ENCODE measurements around the gene ARMC10.
"Not testable (repeated sequence)": the region's sequence is repeated elsewhere in the genome, so short reads cannot be mapped to it uniquely, and the experiment has no call there.

ARMC10 gene

DNA sequence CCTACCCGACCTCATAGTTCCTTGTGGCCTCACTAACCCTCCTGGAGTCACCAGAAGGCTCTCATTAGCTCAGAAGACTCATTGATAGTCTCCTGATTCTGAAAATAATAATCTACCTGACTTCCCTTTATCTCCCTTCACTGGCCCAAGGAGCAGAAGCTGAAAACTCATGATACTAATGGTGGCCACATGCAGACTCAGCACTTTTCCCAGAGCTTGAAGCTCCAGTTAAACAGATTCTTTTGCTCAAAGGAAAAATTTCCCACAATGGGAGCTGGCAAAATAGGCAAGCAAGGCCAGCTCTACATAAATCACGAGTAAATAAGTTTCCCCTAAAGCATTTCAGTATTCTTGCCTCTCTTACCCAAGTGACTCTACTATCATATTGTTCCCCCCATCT, 65.7 kb downstream of the ARMC10 start:
- Histone ChIP-seq H3K27ac (ENCODE audit: low read length) (no peak overlapping the region), H3K4me3 (ENCODE audit: low read length in 2 of 2) (no peak overlapping the region), H3K9me3 (ENCODE audit: control insufficient read depth in 2 of 2, low read length in 2 of 2) (no peaks in the 10 kb centered on the region), H3K4me1 (ENCODE audit: control insufficient read depth, insufficient read depth, low read length) (no peaks in the 10 kb centered on the region), H3K36me3 (ENCODE audit: control insufficient read depth in 2 of 2, insufficient read depth in 2 of 2, low read length in 2 of 2) (no peaks in the 10 kb centered on the region), H3K9ac (ENCODE audit: low read length in 2 of 2) (no peak overlapping the region), H3K27me3 (ENCODE audit: control insufficient read depth in 1 of 2, insufficient read depth in 2 of 2, low read length in 2 of 2) (no peaks in the 10 kb centered on the region)

DNA sequence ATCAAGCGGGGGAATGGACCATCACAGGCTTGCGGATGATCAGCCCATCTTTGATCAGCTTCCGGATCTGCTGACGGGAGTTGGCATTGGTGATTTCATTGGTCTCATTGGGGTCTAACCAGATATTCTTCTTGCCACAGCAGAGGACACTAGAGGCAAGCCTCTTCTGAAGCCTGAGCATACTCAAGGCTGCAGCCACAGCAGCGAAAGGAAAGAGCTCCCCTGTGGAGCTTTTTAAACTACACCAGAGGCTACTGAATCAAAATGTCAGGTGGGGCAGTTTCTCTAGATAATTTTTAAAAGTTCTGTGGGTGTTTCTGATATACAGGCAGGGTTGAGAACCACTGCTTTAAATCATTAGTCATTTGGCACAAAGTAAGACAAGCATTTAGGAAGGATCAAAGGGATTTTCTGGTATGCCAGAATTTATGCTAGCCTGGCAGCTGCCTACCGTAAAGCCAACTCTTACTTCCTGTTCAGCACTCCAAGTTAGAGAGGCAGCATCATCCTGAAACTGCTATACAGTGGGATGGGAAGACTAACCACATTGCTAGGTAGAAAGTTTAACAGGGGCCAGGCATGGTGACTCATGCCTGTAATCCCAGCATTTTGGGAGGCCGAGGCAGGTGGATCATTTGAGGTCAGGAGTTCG, 66.9 kb downstream of the ARMC10 start:
- Histone ChIP-seq H3K9ac (ENCODE audit: low read length in 2 of 2) (no peak overlapping the region), H3K9me3 (ENCODE audit: control insufficient read depth in 2 of 2, low read length in 2 of 2) (no peaks in the 10 kb centered on the region), H3K27me3 (ENCODE audit: control insufficient read depth in 1 of 2, insufficient read depth in 2 of 2, low read length in 2 of 2) (no peaks in the 10 kb centered on the region), H3K27ac (ENCODE audit: low read length) (no peak overlapping the region), H3K4me3 (ENCODE audit: low read length in 2 of 2) (no peak overlapping the region), H3K36me3 (ENCODE audit: control insufficient read depth in 2 of 2, insufficient read depth in 2 of 2, low read length in 2 of 2) (no peaks in the 10 kb centered on the region), H3K4me1 (ENCODE audit: control insufficient read depth, insufficient read depth, low read length) (no peaks in the 10 kb centered on the region)

DNA sequence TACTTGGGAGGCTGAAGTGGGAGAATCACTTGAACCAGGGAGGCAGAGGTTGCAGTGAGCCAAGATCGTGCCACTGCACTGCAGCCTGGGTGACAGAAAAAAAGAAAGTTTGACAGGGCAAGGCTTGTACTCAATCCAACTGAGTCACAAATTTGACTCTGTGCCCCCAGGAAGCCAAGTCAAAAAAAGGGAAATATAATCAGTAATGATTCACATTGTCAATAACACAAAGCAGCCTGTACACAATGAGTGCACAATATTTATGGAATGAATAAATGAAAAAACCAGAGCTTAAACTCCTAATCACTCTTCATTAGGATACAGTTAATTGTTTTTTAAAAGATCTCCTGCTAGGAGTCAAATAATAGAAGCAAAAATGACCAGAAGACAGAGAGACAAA, 67.6 kb downstream of the ARMC10 start:
- H3K9me3 ChIP-seq (ENCODE audit: control insufficient read depth in 2 of 2, low read length in 2 of 2), result no peaks in the 10 kb centered on the region
- H3K27me3 ChIP-seq (ENCODE audit: control insufficient read depth in 1 of 2, insufficient read depth in 2 of 2, low read length in 2 of 2), result no peaks in the 10 kb centered on the region
- no peak overlapping the region for H3K9ac ChIP-seq (ENCODE audit: low read length in 2 of 2)
- no peak overlapping the region for H3K27ac ChIP-seq (ENCODE audit: low read length)
- no peak overlapping the region for H3K4me3 ChIP-seq (ENCODE audit: low read length in 2 of 2)
- no peaks in the 10 kb centered on the region for H3K4me1 ChIP-seq (ENCODE audit: control insufficient read depth, insufficient read depth, low read length)
- H3K36me3 ChIP-seq (ENCODE audit: control insufficient read depth in 2 of 2, insufficient read depth in 2 of 2, low read length in 2 of 2), result no peaks in the 10 kb centered on the region

DNA sequence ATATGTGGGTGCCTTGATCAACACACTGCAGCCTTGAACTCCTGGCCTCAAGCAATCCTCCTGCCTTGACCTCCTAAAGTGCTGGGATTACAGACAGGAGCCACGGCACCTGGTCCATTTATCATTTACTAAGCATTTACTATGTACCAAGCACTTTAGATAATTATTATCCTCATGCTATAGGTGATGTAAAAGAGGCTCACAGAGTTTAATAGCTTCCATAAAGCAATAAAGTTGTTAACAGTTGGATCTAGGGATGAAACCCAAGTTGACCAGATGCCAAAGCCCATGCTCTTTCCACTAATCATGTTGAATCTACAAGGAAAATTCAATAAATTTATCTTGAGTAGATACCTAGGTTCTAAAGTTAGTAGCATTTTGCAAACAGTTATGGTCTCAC, 68.9 kb downstream of the ARMC10 start:
- no peaks in the 10 kb centered on the region for H3K9me3 ChIP-seq (ENCODE audit: control insufficient read depth in 2 of 2, low read length in 2 of 2)
- no peaks in the 10 kb centered on the region for H3K36me3 ChIP-seq (ENCODE audit: control insufficient read depth in 2 of 2, insufficient read depth in 2 of 2, low read length in 2 of 2)
- no peak overlapping the region for H3K4me3 ChIP-seq (ENCODE audit: low read length in 2 of 2)
- H3K4me1 ChIP-seq (ENCODE audit: control insufficient read depth, insufficient read depth, low read length), result no peaks in the 10 kb centered on the region
- no peak overlapping the region for H3K9ac ChIP-seq (ENCODE audit: low read length in 2 of 2)
- no peaks in the 10 kb centered on the region for H3K27me3 ChIP-seq (ENCODE audit: control insufficient read depth in 1 of 2, insufficient read depth in 2 of 2, low read length in 2 of 2)
- no peak overlapping the region for H3K27ac ChIP-seq (ENCODE audit: low read length)

DNA sequence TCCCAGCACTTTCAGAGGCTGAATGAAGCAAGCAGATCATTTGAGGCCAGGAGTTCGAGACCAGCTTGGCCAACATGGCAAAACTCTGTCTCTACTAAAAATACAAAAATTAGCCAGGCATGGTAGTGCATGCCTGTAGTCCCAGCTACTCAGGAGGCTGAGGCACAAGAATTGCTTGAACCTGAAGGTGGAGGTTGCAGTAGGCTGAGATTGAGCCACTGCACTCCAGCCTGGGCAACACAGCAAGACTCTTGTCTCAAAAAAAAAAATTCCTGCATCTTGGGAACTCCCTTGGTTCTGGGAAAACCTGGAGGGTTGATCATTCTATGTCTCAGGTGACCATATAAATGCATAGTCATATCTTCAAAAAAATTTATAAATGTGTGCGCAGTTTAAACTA, 69.8 kb downstream of the ARMC10 start:
- H3K27ac ChIP-seq (ENCODE audit: low read length); H3K4me1 ChIP-seq (ENCODE audit: control insufficient read depth, insufficient read depth, low read length): not testable (repeated sequence)

DNA sequence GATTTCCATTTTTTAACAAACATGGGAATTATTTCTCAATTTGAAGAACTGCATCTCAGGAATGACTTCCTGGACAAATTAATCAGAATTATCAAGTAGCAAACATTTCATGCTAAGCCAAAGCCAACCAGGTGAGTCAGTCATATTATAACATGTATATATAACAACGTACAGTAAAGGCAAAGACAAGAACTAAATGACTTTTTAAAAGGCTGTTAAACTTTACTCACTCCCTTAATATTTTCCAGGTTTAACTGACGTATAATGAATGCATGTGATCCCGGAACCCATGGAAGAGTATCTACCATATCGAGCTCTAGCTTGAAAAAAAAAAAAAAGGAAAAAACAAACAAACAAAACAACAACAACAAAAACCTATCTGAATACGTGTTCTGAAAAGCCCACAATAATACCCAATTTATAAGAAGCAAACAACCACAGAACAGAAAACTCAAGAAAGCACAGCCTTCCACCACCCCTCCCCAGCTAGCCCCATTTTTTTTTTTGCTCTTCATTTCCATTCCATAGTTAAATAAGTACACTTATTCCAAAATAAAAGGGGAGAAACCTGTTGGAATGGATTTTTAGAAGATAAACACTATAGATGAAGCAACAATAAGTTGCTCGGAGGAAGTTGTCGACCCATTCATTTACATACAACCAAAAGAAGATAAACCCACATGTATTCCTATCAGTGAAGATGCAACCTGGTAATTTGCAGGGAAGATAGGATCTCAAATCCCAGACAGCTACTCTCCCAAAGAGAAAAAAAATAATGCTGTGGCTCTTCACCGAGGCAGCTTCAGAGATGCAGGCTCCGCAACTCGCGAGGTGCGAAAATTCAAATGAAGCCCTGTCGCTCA, 73.4 kb downstream of the ARMC10 start:
- Histone ChIP-seq H3K9ac (ENCODE audit: low read length in 2 of 2) (peak overlapping the region; percentile 86 to 87), H3K4me1 (ENCODE audit: control insufficient read depth, insufficient read depth, low read length) (peaks cover 4% of the 10 kb centered on the region), H3K36me3 (ENCODE audit: control insufficient read depth in 2 of 2, insufficient read depth in 2 of 2, low read length in 2 of 2) (no peaks in the 10 kb centered on the region), H3K4me3 (ENCODE audit: low read length in 2 of 2) (peak overlapping the region; percentile 64 to 92), H3K9me3 (ENCODE audit: control insufficient read depth in 2 of 2, low read length in 2 of 2) (no peaks in the 10 kb centered on the region), H3K27ac (ENCODE audit: low read length) (peak overlapping the region; percentile 86), H3K27me3 (ENCODE audit: control insufficient read depth in 1 of 2, insufficient read depth in 2 of 2, low read length in 2 of 2) (no peaks in the 10 kb centered on the region)

More for the DNA sequence above, 69.8 kb downstream of the ARMC10 start:
- not testable (repeated sequence) for H3K4me3 ChIP-seq (ENCODE audit: low read length in 2 of 2); H3K9ac ChIP-seq (ENCODE audit: low read length in 2 of 2); H3K9me3 ChIP-seq (ENCODE audit: control insufficient read depth in 2 of 2, low read length in 2 of 2); H3K27me3 ChIP-seq (ENCODE audit: control insufficient read depth in 1 of 2, insufficient read depth in 2 of 2, low read length in 2 of 2); H3K36me3 ChIP-seq (ENCODE audit: control insufficient read depth in 2 of 2, insufficient read depth in 2 of 2, low read length in 2 of 2)

All from stomach smooth muscle (tissue), 2 donors.